GM23338 (cell line): ENCODE measurements around the gene MEX3B. TPM values are rescaled to one million over a fixed set of nuclear protein-coding genes. Genes with fewer than 3 reads are reported as not detected.

Experiments
- ATAC-seq: fragments of 200-7000 bp; cut with Tn5 transposase; 3 replicates; pipeline ENCODE4 v1.9.1; 2020
- DNase-seq: peaks from one replicate; pipeline ENCODE4 v3.0.0-alpha.2; 2015; ENCODE audit warnings: low spot score
- H2AFZ ChIP-seq: fragments of 200-600 bp; sonication (generic); 2 replicates; pipeline ENCODE4 v1.8.0; 2016; ENCODE audit warnings: antibody characterized with exemption, mild to moderate bottlenecking, moderate library complexity
- H3F3A ChIP-seq: fragments of 200-600 bp; sonication (generic); replicated peaks from 2 replicates; pipeline ENCODE4 v1.8.0; 2017; ENCODE audit warnings: antibody characterized with exemption, mixed run types, low read depth
- H3K27ac ChIP-seq: fragments of 200-600 bp; sonication (generic); 2 replicates; pipeline ENCODE4 v1.6.1; 2016; ENCODE audit warnings: low read depth
- H3K27me3 ChIP-seq: fragments of 200-600 bp; sonication (generic); 2 replicates; pipeline ENCODE4 v1.8.0; 2016; ENCODE audit warnings: mild to moderate bottlenecking, mixed run types, moderate library complexity; ENCODE audit not compliant: insufficient read depth
- H3K36me3 ChIP-seq: fragments of 200-600 bp; sonication (generic); 2 replicates; pipeline ENCODE4 v1.8.0; 2016; ENCODE audit warnings: mild to moderate bottlenecking; ENCODE audit not compliant: insufficient read depth
- H3K4me1 ChIP-seq: fragments of 200-600 bp; sonication (generic); 2 replicates; pipeline ENCODE4 v1.8.0; 2016; ENCODE audit warnings: mild to moderate bottlenecking, moderate library complexity; ENCODE audit not compliant: insufficient read depth
- H3K4me2 ChIP-seq: fragments of 200-600 bp; sonication (generic); 2 replicates; pipeline ENCODE4 v1.7.1; 2017; ENCODE audit warnings: mixed run types
- H3K4me3 ChIP-seq: fragments of 200-600 bp; sonication (generic); 2 replicates; pipeline ENCODE4 v1.6.1; 2016; ENCODE audit warnings: mixed run types
- H3K79me2 ChIP-seq: fragments of 200-600 bp; sonication (generic); replicated peaks from 2 replicates; pipeline ENCODE4 v1.8.0; 2017; ENCODE audit warnings: mild to moderate bottlenecking; ENCODE audit not compliant: insufficient read depth
- H3K9me2 ChIP-seq: fragments of 200-600 bp; sonication (generic); 2 replicates; pipeline ENCODE4 v1.8.0; 2017; ENCODE audit not compliant: insufficient read depth
- H4K20me1 ChIP-seq: fragments of 200-600 bp; sonication (generic); replicated peaks from 2 replicates; pipeline ENCODE4 v1.8.0; 2017; ENCODE audit warnings: mild to moderate bottlenecking; ENCODE audit not compliant: insufficient read depth
- H3K27ac Mint-ChIP-seq: 2 replicates; pipeline ENCODE4 v1.8.0; 2020; ENCODE audit warnings: inconsistent platforms, mild to moderate bottlenecking, moderate library complexity, mixed read lengths
- H3K27me3 Mint-ChIP-seq: 3 replicates; pipeline ENCODE4 v1.8.0; 2022; ENCODE audit warnings: low read depth, mild to moderate bottlenecking, moderate library complexity, mixed read lengths, inconsistent platforms; ENCODE audit not compliant: insufficient read depth, poor library complexity
- H3K36me3 Mint-ChIP-seq: 3 replicates; pipeline ENCODE4 v1.8.0; 2021; ENCODE audit warnings: low read depth, mild to moderate bottlenecking, inconsistent platforms, moderate library complexity, mixed read lengths
- H3K4me1 Mint-ChIP-seq: 3 replicates; pipeline ENCODE4 v1.8.0; 2020; ENCODE audit warnings: mild to moderate bottlenecking, inconsistent platforms, mixed read lengths
- H3K4me3 Mint-ChIP-seq: 3 replicates; pipeline ENCODE4 v1.8.0; 2021; ENCODE audit warnings: moderate library complexity, mild to moderate bottlenecking, inconsistent platforms, mixed read lengths
- H3K9me3 Mint-ChIP-seq: 3 replicates; pipeline ENCODE4 v1.8.0; 2020; ENCODE audit warnings: moderate library complexity, mild to moderate bottlenecking, inconsistent platforms, mixed read lengths
- CREB1 ChIP-seq: fragments of 250-450 bp; sonication (Bioruptor Pico); IDR thresholded peaks from 2 replicates; pipeline ENCODE4 v1.5.0; 2020; ENCODE audit warnings: low read depth, mild to moderate bottlenecking, moderate library complexity
- CTCF ChIP-seq, 2 experiments: fragments of 200-600 bp in 1 of 2; sonication (generic) in 1 of 2; conservative IDR thresholded peaks; 2 replicates each; pipeline versions ENCODE4 v1.5.1 to v1.6.1; 2016 to 2017; ENCODE audit warnings: antibody characterized with exemption in 2 of 2, low read depth in 2 of 2, mild to moderate bottlenecking in 2 of 2, moderate library complexity in 1 of 2
- EZH2 ChIP-seq: fragments of 200-600 bp; sonication (generic); IDR thresholded peaks from one replicate; pipeline ENCODE4 v1.8.0; 2017; ENCODE audit warnings: antibody characterized with exemption, mild to moderate bottlenecking, low read depth; ENCODE audit not compliant: unreplicated experiment
- EZH2phosphoT487 ChIP-seq: fragments of 200-600 bp; sonication (generic); IDR thresholded peaks from one replicate; pipeline ENCODE4 v1.8.1; 2018; ENCODE audit warnings: antibody characterized with exemption; ENCODE audit not compliant: unreplicated experiment
- JUNB ChIP-seq: IDR thresholded peaks from one replicate; pipeline ENCODE4 v1.6.1; 2016; ENCODE audit warnings: antibody characterized with exemption; ENCODE audit not compliant: unreplicated experiment
- NANOG ChIP-seq: IDR thresholded peaks from 2 replicates; pipeline ENCODE4 v1.6.1; 2016; ENCODE audit warnings: antibody characterized with exemption, borderline replicate concordance
- REST ChIP-seq: IDR thresholded peaks from one replicate; pipeline ENCODE4 v1.6.1; 2018; ENCODE audit warnings: antibody characterized with exemption; ENCODE audit not compliant: unreplicated experiment
- STAT1 ChIP-seq: IDR thresholded peaks from one replicate; pipeline ENCODE4 v1.6.1; 2016; ENCODE audit warnings: antibody characterized with exemption; ENCODE audit not compliant: unreplicated experiment
- ZNF114 ChIP-seq: fragments of 250-450 bp; sonication (Bioruptor Pico); IDR thresholded peaks from 2 replicates; pipeline ENCODE4 v1.5.0; 2020; ENCODE audit warnings: mild to moderate bottlenecking, moderate library complexity
- ZNF331 ChIP-seq: fragments of 250-450 bp; sonication (Bioruptor Pico); IDR thresholded peaks from 2 replicates; pipeline ENCODE4 v1.5.0; 2020; ENCODE audit warnings: low read depth, mild to moderate bottlenecking, moderate library complexity
- polyA plus RNA-seq: library from polyadenylated mRNA; unstranded; fragments of >200 nt; fragmentation: Nextera tagmentation; extraction: Ambion mirVana; gene quantifications from 2 replicates; pipeline ENCODE4 v1.2.1, GENCODE V29; 2016
- total RNA-seq: library from RNA; depleted of rRNA; stranded (reverse); fragments of >200 nt; shearing (Covaris generic); gene quantifications from 2 replicates; pipeline ENCODE4 v1.2.3, GENCODE V29; 2014

Gene MEX3B
- total and polyA plus RNA-seq, 2 experiments from 2014 or later, result 5.3 to 15.7 TPM

- TF ChIP-seq REST, result no peak
- no peak for TF ChIP-seq NANOG
- TF ChIP-seq EZH2phosphoT487, result no peak
Measured at GRCh38 chr15:82080774-82081173, 35.0 kb upstream of the MEX3B start (continued).

GRCh38 chr15:82079736-82080135 lies 33.9 kb upstream of the MEX3B start:
- Mint-ChIP-seq H3K27me3 (peaks cover 4% of the 10 kb centered on the region), H3K4me1 (peaks cover 7% of the 10 kb centered on the region), H3K9me3 (no peaks in the 10 kb centered on the region), H3K36me3 (no peaks in the 10 kb centered on the region), H3K4me3 (no peak overlapping the region), H3K27ac (no peak overlapping the region)
- Histone ChIP-seq H3K27ac (no peak overlapping the region), H3K36me3 (no peaks in the 10 kb centered on the region), H3K79me2 (no peaks in the 10 kb centered on the region), H2AFZ (peak overlapping the region; percentile 90; the same call in 1 of the 2 replicates), H3K27me3 (no peaks in the 10 kb centered on the region), H3K4me3 (no peak overlapping the region), H4K20me1 (no peaks in the 10 kb centered on the region), H3F3A (no peaks in the 10 kb centered on the region; the same call in 1 of the 2 replicates), H3K4me1 (no peaks in the 10 kb centered on the region), H3K9me2 (no peaks in the 10 kb centered on the region), H3K4me2 (peak overlapping the region; percentile 20; the same call in 1 of the 2 replicates)
- DNase-seq (no peak), ATAC-seq (no peak)
- no peak for TF ChIP-seq ZNF114
- no peak for TF ChIP-seq ZNF331 (CRISPR knock-in tag)
- TF ChIP-seq CREB1 (CRISPR knock-in tag), result no peak
- no peak for TF ChIP-seq JUNB

- no peak for TF ChIP-seq EZH2phosphoT487
- no peak for TF ChIP-seq EZH2
- TF ChIP-seq ZNF114, result no peak
- no peak for TF ChIP-seq STAT1
- TF ChIP-seq CTCF (conservative IDR thresholded peaks at IDR 0.05; ENCODE audit: low read depth in 2 of 2), result no peak
- TF ChIP-seq JUNB, result no peak
- Mint-ChIP-seq H3K36me3 (no peaks in the 10 kb centered on the region), H3K27ac (no peak overlapping the region), H3K9me3 (no peaks in the 10 kb centered on the region), H3K4me1 (no peaks in the 10 kb centered on the region), H3K4me3 (no peak overlapping the region), H3K27me3 (no peaks in the 10 kb centered on the region)
- no peaks in the 10 kb centered on the region for H3K27me3 ChIP-seq
- no peaks in the 10 kb centered on the region for H3K4me1 ChIP-seq
- no peak overlapping the region for H3K4me3 ChIP-seq
- H3K4me2 ChIP-seq, result no peak overlapping the region
- no peak overlapping the region for H2AFZ ChIP-seq
- no peaks in the 10 kb centered on the region for H4K20me1 ChIP-seq
- H3K79me2 ChIP-seq, result no peaks in the 10 kb centered on the region
- no peaks in the 10 kb centered on the region for H3K36me3 ChIP-seq
- no peak for DNase-seq
- no peaks in the 10 kb centered on the region; the same call in 1 of the 2 replicates for H3F3A ChIP-seq
- no peaks in the 10 kb centered on the region for H3K9me2 ChIP-seq
- no peak for ATAC-seq
- no peak overlapping the region for H3K27ac ChIP-seq
Measured at GRCh38 chr15:82074610-82075009, 28.8 kb upstream of the MEX3B start.
